ENCODE measurements around the gene PDE7B. TPM values are rescaled to one million over a fixed set of nuclear protein-coding genes. Genes with fewer than 3 reads are reported as not detected.

PDE7B gene
- under 1 TPM; 0.25 to 0.31 TPM for total RNA-seq

DNA sequence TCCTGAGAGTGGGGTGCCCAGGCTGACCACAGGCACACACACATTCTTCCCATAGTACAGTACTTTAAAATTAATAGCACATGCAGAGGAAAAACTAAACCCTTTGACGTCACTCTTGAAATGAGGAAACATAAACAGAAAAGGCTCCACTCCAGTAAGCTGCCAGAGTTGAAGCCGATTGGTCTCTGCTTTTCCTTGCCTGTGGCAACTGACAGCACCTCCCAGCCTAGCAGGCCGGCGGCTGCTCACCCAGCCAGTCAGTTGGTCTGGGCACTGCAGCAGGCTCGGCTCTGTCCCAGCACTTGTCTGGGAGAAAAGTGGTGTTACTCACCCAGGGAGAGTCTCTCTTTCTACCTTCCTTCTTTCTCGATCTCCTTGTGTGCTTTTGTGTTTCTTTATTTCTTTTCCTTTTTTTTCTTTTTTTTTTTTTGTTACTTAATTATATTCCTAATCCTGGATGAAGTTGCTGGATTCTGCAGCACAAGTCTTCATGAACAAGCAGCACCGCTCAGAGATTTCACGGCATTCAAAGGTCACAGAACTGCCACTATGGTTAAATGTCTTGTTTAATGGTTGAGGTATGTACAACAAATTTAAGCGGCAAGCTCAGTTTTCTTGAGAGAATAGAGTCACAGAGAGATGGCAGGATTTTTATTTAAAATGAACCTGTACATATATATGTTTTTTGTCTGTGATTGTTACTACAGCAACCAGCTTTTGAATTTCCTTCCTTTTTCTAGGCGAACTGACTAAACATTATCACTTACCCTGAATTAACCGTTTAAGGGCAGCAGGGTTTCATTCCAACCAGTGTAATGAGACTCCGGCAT lies at the start of gene PDE7B:
Gene PDE7B, plus strand, starts transcription at position 260 of the 830 bp plus-strand sequence.
- CTCF ChIA-PET, result interaction anchor here (1.3 to 3.1 kb wide), 3 partner anchors 16 to 375 kb away, joined by 3 to 14 read pairs (median 3); no protein-coding TSS in a partner anchor
- Mint-ChIP-seq H3K27me3 (ENCODE audit: low read depth) (no peaks in the 10 kb centered on the region), H3K27ac (no peak within 1 kb of the TSS), H3K36me3 (ENCODE audit: low read depth) (no peaks in the 10 kb centered on the region), H3K4me1 (ENCODE audit: low read depth) (peaks cover 34% of the 10 kb centered on the region), H3K9me3 (no peaks in the 10 kb centered on the region), H3K4me3 (peak within 1 kb of the TSS; percentile 62)
- DNase-seq, result peak; percentile 65
- intact Hi-C loops (cut with micrococcal nuclease), result loop anchor here (1.0 kb wide), 2 partner anchors 29 to 58 kb away; no protein-coding TSS in a partner anchor

DNA sequence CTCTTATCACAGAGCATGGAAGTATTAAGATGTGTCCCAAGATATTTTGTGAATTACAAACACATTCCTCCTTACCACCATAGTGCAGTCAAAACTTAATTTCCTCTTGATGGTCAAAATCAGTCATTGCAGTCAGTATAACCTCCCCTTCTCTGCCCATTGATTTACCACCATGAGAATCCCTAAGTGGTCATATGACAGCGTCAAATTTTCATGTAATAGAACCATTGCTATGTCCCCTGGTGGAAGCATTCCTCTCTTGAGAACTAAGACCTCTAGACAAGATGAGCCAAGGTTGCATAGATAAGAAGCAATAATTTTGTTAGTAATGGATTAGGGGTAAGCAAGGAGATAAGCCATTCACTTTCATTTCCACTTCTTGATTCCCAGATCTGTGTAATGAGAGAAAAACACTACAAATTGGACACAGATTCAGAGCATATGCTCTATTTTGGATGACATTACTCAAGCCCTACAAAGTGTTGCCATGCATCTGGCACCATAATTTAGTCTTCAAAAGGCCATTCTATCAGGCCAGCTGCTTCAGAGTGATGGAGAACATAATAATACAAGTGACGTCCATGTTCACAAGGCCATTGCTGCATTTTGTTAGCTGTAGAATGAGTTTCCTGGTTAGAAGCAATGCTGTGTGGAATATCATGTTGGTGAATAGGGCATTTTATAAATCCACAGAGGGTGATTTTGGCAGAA lies 49.6 kb upstream of the PDE7B start:
- no peaks in the 10 kb centered on the region for H3K9me3 Mint-ChIP-seq
- H3K27me3 Mint-ChIP-seq (ENCODE audit: low read depth), result no peaks in the 10 kb centered on the region
- CTCF ChIA-PET, result no interaction called here
- intact Hi-C loops (cut with micrococcal nuclease), result no loop called here
- H3K27ac Mint-ChIP-seq, result no peak overlapping the region
- DNase-seq, result no peak
- H3K4me3 Mint-ChIP-seq, result no peak overlapping the region
- H3K36me3 Mint-ChIP-seq (ENCODE audit: low read depth), result no peaks in the 10 kb centered on the region
- H3K4me1 Mint-ChIP-seq (ENCODE audit: low read depth), result no peaks in the 10 kb centered on the region

DNA sequence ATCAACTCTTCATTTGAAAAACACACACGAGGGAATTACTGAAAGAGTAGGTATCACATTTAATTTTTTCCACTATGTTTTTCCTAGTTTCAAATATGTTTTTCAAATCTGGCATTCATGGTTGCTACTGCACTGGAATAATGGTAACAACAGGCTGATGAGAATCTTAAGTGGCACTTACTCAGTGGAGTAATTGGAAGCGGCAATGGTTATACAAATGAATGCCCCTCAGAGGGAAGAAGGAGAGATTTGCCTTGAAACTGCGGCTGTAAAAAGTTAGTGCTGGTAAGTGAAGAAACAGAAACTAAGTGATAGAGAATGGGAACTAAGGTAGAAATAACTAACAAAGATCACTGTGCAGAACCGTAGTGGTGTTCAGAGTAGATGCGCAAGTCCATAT lies 41.0 kb upstream of the PDE7B start:
- Mint-ChIP-seq H3K27ac (no peak overlapping the region), H3K27me3 (ENCODE audit: low read depth) (no peaks in the 10 kb centered on the region), H3K9me3 (peaks cover 7% of the 10 kb centered on the region), H3K4me1 (ENCODE audit: low read depth) (no peaks in the 10 kb centered on the region), H3K36me3 (ENCODE audit: low read depth) (no peaks in the 10 kb centered on the region), H3K4me3 (no peak overlapping the region)
- CTCF ChIA-PET, result no interaction called here
- intact Hi-C loops (cut with micrococcal nuclease), result no loop called here
- no peak for DNase-seq

DNA sequence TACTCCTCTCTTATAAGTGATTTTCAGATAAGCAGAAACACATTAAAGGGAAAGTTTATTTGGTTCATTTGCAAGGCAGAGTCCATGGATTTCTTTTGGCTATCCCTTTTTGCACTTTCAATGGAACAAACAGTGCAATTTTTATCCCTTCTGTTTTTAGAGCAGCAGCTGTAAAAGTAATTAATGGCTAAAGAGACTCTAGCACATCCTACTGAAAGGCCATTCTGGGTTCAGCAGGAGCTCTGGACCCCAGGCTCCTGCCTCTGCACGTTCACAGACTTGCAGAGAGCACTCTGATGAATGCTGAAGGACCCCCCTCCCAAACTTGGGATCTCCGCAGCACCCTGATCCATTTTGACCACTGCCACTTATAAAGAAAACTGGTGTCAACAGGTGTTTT lies 40.3 kb upstream of the PDE7B start:
- Mint-ChIP-seq H3K27ac (no peak overlapping the region), H3K27me3 (ENCODE audit: low read depth) (no peaks in the 10 kb centered on the region), H3K36me3 (ENCODE audit: low read depth) (no peaks in the 10 kb centered on the region), H3K4me1 (ENCODE audit: low read depth) (no peaks in the 10 kb centered on the region), H3K4me3 (no peak overlapping the region), H3K9me3 (peaks cover 7% of the 10 kb centered on the region)
- CTCF ChIA-PET, result no interaction called here
- no peak for DNase-seq
- intact Hi-C loops (cut with micrococcal nuclease), result no loop called here

DNA sequence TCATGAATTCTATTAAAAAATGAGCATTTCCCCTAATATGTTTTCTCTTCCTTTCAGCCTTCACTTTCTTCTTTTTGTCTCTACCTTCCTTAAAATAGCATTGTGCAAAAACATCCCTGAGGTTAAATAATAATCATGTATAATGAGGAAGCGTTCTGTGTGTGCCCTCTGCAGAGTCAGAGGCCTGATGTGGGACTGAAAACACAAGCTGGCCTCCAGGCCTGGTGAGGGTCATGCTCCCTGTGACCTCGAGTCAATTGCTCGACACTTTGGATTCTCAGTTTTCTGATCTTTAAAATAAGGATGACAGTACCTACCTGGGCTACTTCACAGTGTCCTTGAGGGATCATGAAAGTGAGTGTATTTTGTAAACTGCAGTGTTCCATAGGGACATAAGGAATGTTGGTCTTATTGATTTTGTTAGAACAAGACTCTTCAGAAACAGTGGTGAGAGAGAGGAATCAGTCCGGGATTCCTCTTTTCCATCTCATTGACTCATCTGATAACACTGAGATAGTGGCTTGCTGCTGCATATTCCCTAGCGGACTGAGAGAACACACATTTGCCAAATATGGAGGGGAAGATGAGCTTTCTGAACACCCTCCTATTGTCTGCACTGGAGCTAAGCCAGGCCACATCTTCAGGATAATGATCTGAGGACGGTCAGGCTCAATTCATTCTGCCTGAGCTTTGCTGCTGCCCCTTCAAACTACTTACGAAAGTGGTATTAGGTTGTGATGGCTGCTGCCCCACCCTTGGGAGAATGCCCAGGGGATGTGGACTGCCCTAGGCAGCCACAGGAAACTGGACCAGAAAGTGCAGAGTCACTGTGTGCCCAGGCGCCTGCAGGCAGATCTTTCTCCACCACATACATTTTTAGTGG lies 39.6 kb upstream of the PDE7B start:
- peaks cover 7% of the 10 kb centered on the region for H3K9me3 Mint-ChIP-seq
- H3K27ac Mint-ChIP-seq, result no peak overlapping the region
- H3K27me3 Mint-ChIP-seq (ENCODE audit: low read depth), result no peaks in the 10 kb centered on the region
- DNase-seq, result no peak
- no peaks in the 10 kb centered on the region for H3K36me3 Mint-ChIP-seq (ENCODE audit: low read depth)
- H3K4me1 Mint-ChIP-seq (ENCODE audit: low read depth), result no peaks in the 10 kb centered on the region
- no peak overlapping the region for H3K4me3 Mint-ChIP-seq
- CTCF ChIA-PET, result interaction anchor here (0.8 kb wide), 1 partner anchor 166 kb away, joined by 3 read pairs; no protein-coding TSS in a partner anchor
- intact Hi-C loops (cut with micrococcal nuclease), result no loop called here

GRCh38 chr6:135813401-135813800 lies 38.1 kb upstream of the PDE7B start:
- CTCF ChIA-PET, result interaction anchor here (0.7 to 1.5 kb wide), 2 partner anchors 96 to 290 kb away, joined by 3 read pairs; no protein-coding TSS in a partner anchor
- no peak for DNase-seq
- intact Hi-C loops (cut with micrococcal nuclease), result no loop called here
- Mint-ChIP-seq H3K4me1 (ENCODE audit: low read depth) (no peaks in the 10 kb centered on the region), H3K27me3 (ENCODE audit: low read depth) (no peaks in the 10 kb centered on the region), H3K27ac (no peak overlapping the region), H3K4me3 (no peak overlapping the region), H3K36me3 (ENCODE audit: low read depth) (no peaks in the 10 kb centered on the region), H3K9me3 (peaks cover 7% of the 10 kb centered on the region)

DNA sequence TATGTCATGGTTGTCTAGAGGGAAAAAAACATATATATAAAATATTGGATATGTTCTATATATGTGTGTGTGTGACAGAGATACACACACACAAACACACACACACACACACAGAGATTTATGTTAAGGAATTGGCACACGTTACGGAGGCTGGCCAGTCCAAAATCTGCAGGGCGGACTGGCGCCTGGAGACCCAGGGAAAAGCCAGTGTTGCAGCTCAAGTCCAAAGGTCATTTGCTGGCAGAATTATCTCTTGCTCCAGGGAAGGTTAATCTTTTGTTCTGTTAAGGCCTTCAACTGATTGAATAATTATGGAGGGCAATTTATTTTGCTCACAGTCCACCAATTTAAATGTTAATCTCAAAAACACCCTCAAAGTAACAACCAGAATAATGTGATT lies 37.5 kb upstream of the PDE7B start:
- CTCF ChIA-PET, result interaction anchor here (1.5 kb wide), 1 partner anchor 95 kb away, joined by 3 read pairs; no protein-coding TSS in a partner anchor

DNA sequence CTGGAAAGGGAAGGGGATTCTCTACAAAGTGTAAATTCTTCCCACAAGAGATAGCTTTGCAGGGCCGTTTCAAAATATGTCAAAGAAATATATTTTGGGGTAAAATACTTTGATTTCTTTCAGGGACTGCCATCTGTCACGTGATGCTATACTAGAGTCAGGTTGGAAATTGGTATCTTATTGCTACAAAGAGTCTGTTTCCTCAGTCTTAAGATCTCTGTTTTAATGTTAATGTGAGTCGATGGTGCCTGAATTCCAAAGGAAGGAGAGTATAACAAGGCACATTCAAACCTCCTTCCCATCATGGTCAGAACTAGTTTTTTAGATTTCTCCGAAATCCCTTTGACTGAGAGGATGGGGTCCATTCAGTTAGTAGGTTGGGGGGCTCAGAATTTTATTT lies 36.3 kb upstream of the PDE7B start:
- Mint-ChIP-seq H3K27ac (no peak overlapping the region), H3K27me3 (ENCODE audit: low read depth) (no peaks in the 10 kb centered on the region), H3K4me3 (no peak overlapping the region), H3K4me1 (ENCODE audit: low read depth) (no peaks in the 10 kb centered on the region), H3K36me3 (ENCODE audit: low read depth) (no peaks in the 10 kb centered on the region), H3K9me3 (no peaks in the 10 kb centered on the region)
- CTCF ChIA-PET, result no interaction called here
- no peak for DNase-seq
- intact Hi-C loops (cut with micrococcal nuclease), result no loop called here

More for the DNA sequence above, 37.5 kb upstream of the PDE7B start:
- Mint-ChIP-seq H3K27ac (no peak overlapping the region), H3K27me3 (ENCODE audit: low read depth) (no peaks in the 10 kb centered on the region), H3K9me3 (peaks cover 7% of the 10 kb centered on the region), H3K4me1 (ENCODE audit: low read depth) (no peaks in the 10 kb centered on the region), H3K4me3 (no peak overlapping the region), H3K36me3 (ENCODE audit: low read depth) (no peaks in the 10 kb centered on the region)
- intact Hi-C loops (cut with micrococcal nuclease), result no loop called here
- DNase-seq, result no peak

GRCh38 chr6:135817035-135817434 lies 34.5 kb upstream of the PDE7B start:
- H3K4me3 Mint-ChIP-seq, result no peak overlapping the region
- no peaks in the 10 kb centered on the region for H3K4me1 Mint-ChIP-seq (ENCODE audit: low read depth)
- CTCF ChIA-PET, result no interaction called here
- H3K36me3 Mint-ChIP-seq (ENCODE audit: low read depth), result no peaks in the 10 kb centered on the region
- no peaks in the 10 kb centered on the region for H3K27me3 Mint-ChIP-seq (ENCODE audit: low read depth)
- DNase-seq, result no peak
- intact Hi-C loops (cut with micrococcal nuclease), result no loop called here
- no peak overlapping the region for H3K27ac Mint-ChIP-seq
- no peaks in the 10 kb centered on the region for H3K9me3 Mint-ChIP-seq

GRCh38 chr6:135819665-135820064 lies 31.8 kb upstream of the PDE7B start:
- intact Hi-C loops (cut with micrococcal nuclease), result no loop called here
- Mint-ChIP-seq H3K4me3 (no peak overlapping the region), H3K27me3 (ENCODE audit: low read depth) (no peaks in the 10 kb centered on the region), H3K36me3 (ENCODE audit: low read depth) (no peaks in the 10 kb centered on the region), H3K9me3 (no peaks in the 10 kb centered on the region), H3K27ac (no peak overlapping the region), H3K4me1 (ENCODE audit: low read depth) (no peaks in the 10 kb centered on the region)
- no peak for DNase-seq
- CTCF ChIA-PET, result no interaction called here

GRCh38 chr6:135820340-135820739 lies 31.2 kb upstream of the PDE7B start:
- H3K27me3 Mint-ChIP-seq (ENCODE audit: low read depth), result no peaks in the 10 kb centered on the region
- H3K36me3 Mint-ChIP-seq (ENCODE audit: low read depth), result no peaks in the 10 kb centered on the region
- H3K4me1 Mint-ChIP-seq (ENCODE audit: low read depth), result no peaks in the 10 kb centered on the region
- no peak for DNase-seq
- H3K9me3 Mint-ChIP-seq, result no peaks in the 10 kb centered on the region
- H3K27ac Mint-ChIP-seq, result no peak overlapping the region
- no peak overlapping the region for H3K4me3 Mint-ChIP-seq
- intact Hi-C loops (cut with micrococcal nuclease), result no loop called here
- CTCF ChIA-PET, result no interaction called here

- no peaks in the 10 kb centered on the region for H3K4me1 Mint-ChIP-seq (ENCODE audit: low read depth)
- H3K9me3 Mint-ChIP-seq, result no peaks in the 10 kb centered on the region
- CTCF ChIA-PET, result no interaction called here
- no peaks in the 10 kb centered on the region for H3K27me3 Mint-ChIP-seq (ENCODE audit: low read depth)
- intact Hi-C loops (cut with micrococcal nuclease), result no loop called here
- no peak overlapping the region for H3K27ac Mint-ChIP-seq
- DNase-seq, result no peak
- no peak overlapping the region for H3K4me3 Mint-ChIP-seq
- no peaks in the 10 kb centered on the region for H3K36me3 Mint-ChIP-seq (ENCODE audit: low read depth)
Measured at GRCh38 chr6:135823851-135824250, 27.6 kb upstream of the PDE7B start.

Measured in activated naive CD4-positive, alpha-beta T cell treated with anti-CD3 and anti-CD28 coated beads for 36 hours (primary cell).